WTC11 (cell line): ENCODE results near the gene SPHK2. TPM values are rescaled to one million over a fixed set of nuclear protein-coding genes. Genes with fewer than 3 reads are reported as not detected.

ENCODE experiments used
- ATAC-seq: fragments of 200-7000 bp; cut with Tn5 transposase; 2 replicates; pipeline ENCODE4 v1.10.0; 2021; ENCODE audit warnings: mild to moderate bottlenecking, moderate library complexity
- CTCF ChIA-PET: fragments of 300-600 bp; sonication (Branson Sonifier 250); formaldehyde crosslinking; loops from one replicate; lab custom pipeline; 2021; ENCODE audit warnings: antibody characterized with exemption; lab: Charles Lee
- POLR2A ChIA-PET: fragments of 350-600 bp; sonication (Branson Sonifier 250); formaldehyde crosslinking; loops from one replicate; lab custom pipeline; 2021; ENCODE audit warnings: antibody characterized with exemption; lab: Charles Lee
- DNase-seq: peaks from one replicate; pipeline ENCODE4 v3.0.0; 2021; ENCODE audit warnings: low spot score
- H3K27ac Mint-ChIP-seq: 2 replicates; pipeline ENCODE4 v1.8.0; 2021; ENCODE audit warnings: mixed read lengths
- H3K27me3 Mint-ChIP-seq: 2 replicates; pipeline ENCODE4 v1.8.0; 2021; ENCODE audit warnings: low read depth, mild to moderate bottlenecking, moderate library complexity, mixed read lengths
- H3K36me3 Mint-ChIP-seq: 2 replicates; pipeline ENCODE4 v1.8.0; 2021; ENCODE audit warnings: mixed read lengths
- H3K4me1 Mint-ChIP-seq: 2 replicates; pipeline ENCODE4 v1.8.0; 2022; ENCODE audit warnings: mixed read lengths
- H3K4me3 Mint-ChIP-seq: 2 replicates; pipeline ENCODE4 v1.8.0; 2021; ENCODE audit warnings: mild to moderate bottlenecking, moderate library complexity, mixed read lengths
- H3K9me3 Mint-ChIP-seq: 2 replicates; pipeline ENCODE4 v1.8.0; 2021; ENCODE audit warnings: mixed read lengths
- GTF2I ChIP-seq: fragments of 250-450 bp; sonication (Bioruptor Pico); conservative IDR thresholded peaks from 2 replicates; pipeline ENCODE4 v1.4.0; 2021; ENCODE audit warnings: mild to moderate bottlenecking
- PRRX2 ChIP-seq: fragments of 250-450 bp; sonication (Bioruptor Pico); IDR thresholded peaks from 2 replicates; pipeline ENCODE4 v1.8.0; 2021; ENCODE audit warnings: mild to moderate bottlenecking
- RELA ChIP-seq: sonication (generic); formaldehyde crosslinking; IDR thresholded peaks from 2 replicates; pipeline ENCODE4 v1.8.1; 2022; ENCODE audit warnings: missing genetic modification reagents, mild to moderate bottlenecking, borderline replicate concordance
- SP1 ChIP-seq: sonication (generic); formaldehyde crosslinking; conservative IDR thresholded peaks from 2 replicates; pipeline ENCODE4 v1.8.1; 2022; ENCODE audit warnings: missing genetic modification reagents
- TEAD1 ChIP-seq: sonication (generic); formaldehyde crosslinking; IDR thresholded peaks from 2 replicates; pipeline ENCODE4 v1.8.0; 2022; ENCODE audit warnings: mild to moderate bottlenecking, missing genetic modification reagents
- TEAD4 ChIP-seq: sonication (generic); formaldehyde crosslinking; IDR thresholded peaks from 2 replicates; pipeline ENCODE4 v1.8.0; 2022; ENCODE audit warnings: mild to moderate bottlenecking, missing genetic modification reagents
- ZNF121 ChIP-seq: sonication (generic); formaldehyde crosslinking; IDR thresholded peaks from 2 replicates; pipeline ENCODE4 v1.8.0; 2023; ENCODE audit warnings: missing genetic modification reagents
- ZNF423 ChIP-seq: fragments of 250-450 bp; sonication (Bioruptor Pico); IDR thresholded peaks from 2 replicates; pipeline ENCODE4 v2.1.2; 2022; ENCODE audit warnings: mild to moderate bottlenecking, moderate library complexity
- total RNA-seq: library from RNA; stranded (reverse); gene quantifications from 3 replicates; pipeline ENCODE4 v1.2.3, GENCODE V29; 2021
- TF ChIP-seq, protein P1 (sequence below): sonication (generic); formaldehyde crosslinking; IDR thresholded peaks from 2 replicates; pipeline ENCODE4 v1.8.0; 2022; ENCODE audit warnings: mild to moderate bottlenecking, missing genetic modification reagents
- TF ChIP-seq, protein P2 (sequence below): sonication (generic); formaldehyde crosslinking; conservative IDR thresholded peaks from 2 replicates; pipeline ENCODE4 v1.8.1; 2022; ENCODE audit warnings: mild to moderate bottlenecking, missing genetic modification reagents
- TF ChIP-seq, protein P3 (sequence below): fragments of 250-450 bp; sonication (Bioruptor Pico); conservative IDR thresholded peaks from 2 replicates; pipeline ENCODE4 v1.9.0; 2021; ENCODE audit warnings: mild to moderate bottlenecking
- TF ChIP-seq, protein P4 (sequence below): sonication (generic); formaldehyde crosslinking; IDR thresholded peaks from 2 replicates; pipeline ENCODE4 v1.8.1; 2022; ENCODE audit warnings: low read depth, missing genetic modification reagents, borderline replicate concordance
- TF ChIP-seq, protein P5 (sequence below): fragments of 200-600 bp; IDR thresholded peaks from 2 replicates; pipeline ENCODE4 v1.8.0; 2022; ENCODE audit warnings: antibody characterized with exemption
- TF ChIP-seq, protein P6 (sequence below): sonication (generic); formaldehyde crosslinking; IDR thresholded peaks from 2 replicates; pipeline ENCODE4 v1.8.1; 2023; ENCODE audit warnings: mild to moderate bottlenecking, moderate library complexity, missing genetic modification reagents
- TF ChIP-seq, protein P7 (sequence below): fragments of 250-450 bp; sonication (Bioruptor Pico); IDR thresholded peaks from 2 replicates; pipeline ENCODE4 v1.9.0; 2021; ENCODE audit warnings: moderate library complexity, mild to moderate bottlenecking, inconsistent platforms, borderline replicate concordance

The SPHK2 gene
- total RNA-seq, 1 experiment from 2014 or later: 64.6 TPM

DNA sequence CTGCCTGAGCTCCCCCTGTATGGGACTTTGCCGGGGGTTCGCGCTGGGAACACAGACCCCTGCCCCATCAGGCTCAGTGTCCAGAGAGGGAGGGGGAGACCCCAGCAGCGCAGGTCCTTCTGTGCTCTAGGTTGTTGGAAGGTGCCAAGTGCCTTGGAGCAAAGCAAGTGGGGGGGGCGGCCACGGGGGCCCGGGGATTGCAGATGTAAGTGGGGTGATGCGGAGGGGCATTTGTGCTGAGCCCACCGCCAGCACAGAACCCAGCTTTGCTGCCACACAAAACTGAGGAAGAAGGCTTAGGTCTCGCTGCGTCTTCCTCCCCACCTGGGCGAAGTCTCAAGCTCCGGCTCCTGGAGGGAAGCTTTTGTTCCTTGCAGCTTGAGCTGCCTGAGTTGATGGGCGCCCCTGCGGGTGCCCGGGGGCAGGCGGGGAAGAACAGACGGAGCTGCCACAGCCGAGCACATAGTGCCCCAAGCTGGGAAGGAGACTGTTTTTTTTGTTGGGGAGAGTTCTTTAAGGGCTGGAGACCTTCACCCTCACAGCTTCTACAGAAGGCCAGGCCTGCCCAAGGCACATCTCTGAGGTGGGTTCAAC, 55.0 kb downstream of the SPHK2 start:
- POLR2A ChIA-PET: interaction anchor here (0.7 to 2.2 kb wide), 2 partner anchors 22 to 29 kb away, joined by 3 to 14 read pairs; partner anchors contain the start of gene FUT2
- ATAC-seq: peak; percentile 11
- H3K9me3 Mint-ChIP-seq: peaks cover 6% of the 10 kb centered on the region; the same call in 1 of the 2 replicates
- H3K4me1 Mint-ChIP-seq: peaks cover 26% of the 10 kb centered on the region
- peak overlapping the region; percentile 37 for H3K4me3 Mint-ChIP-seq
- no peaks in the 10 kb centered on the region for H3K36me3 Mint-ChIP-seq
- peaks cover 17% of the 10 kb centered on the region for H3K27me3 Mint-ChIP-seq
- no peak overlapping the region for H3K27ac Mint-ChIP-seq
- CTCF ChIA-PET: interaction anchor here (0.6 to 4.0 kb wide), 22 partner anchors 13 to 325 kb away, joined by 3 to 56 read pairs (median 4); partner anchors contain the start of genes CA11 and FUT2
- DNase-seq: peak; percentile 27
- TF ChIP-seq ZNF423 (peak; percentile 98), SP1 (CRISPR knock-in tag) (no peak)
- TF ChIP-seq, protein P1, sequence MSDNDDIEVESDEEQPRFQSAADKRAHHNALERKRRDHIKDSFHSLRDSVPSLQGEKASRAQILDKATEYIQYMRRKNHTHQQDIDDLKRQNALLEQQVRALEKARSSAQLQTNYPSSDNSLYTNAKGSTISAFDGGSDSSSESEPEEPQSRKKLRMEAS: 0 out of 2 replicates have a peak, but pooled peaks have one; percentile 7
- TF ChIP-seq, protein P2, sequence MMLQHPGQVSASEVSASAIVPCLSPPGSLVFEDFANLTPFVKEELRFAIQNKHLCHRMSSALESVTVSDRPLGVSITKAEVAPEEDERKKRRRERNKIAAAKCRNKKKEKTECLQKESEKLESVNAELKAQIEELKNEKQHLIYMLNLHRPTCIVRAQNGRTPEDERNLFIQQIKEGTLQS (CRISPR knock-in tag): no peak

DNA sequence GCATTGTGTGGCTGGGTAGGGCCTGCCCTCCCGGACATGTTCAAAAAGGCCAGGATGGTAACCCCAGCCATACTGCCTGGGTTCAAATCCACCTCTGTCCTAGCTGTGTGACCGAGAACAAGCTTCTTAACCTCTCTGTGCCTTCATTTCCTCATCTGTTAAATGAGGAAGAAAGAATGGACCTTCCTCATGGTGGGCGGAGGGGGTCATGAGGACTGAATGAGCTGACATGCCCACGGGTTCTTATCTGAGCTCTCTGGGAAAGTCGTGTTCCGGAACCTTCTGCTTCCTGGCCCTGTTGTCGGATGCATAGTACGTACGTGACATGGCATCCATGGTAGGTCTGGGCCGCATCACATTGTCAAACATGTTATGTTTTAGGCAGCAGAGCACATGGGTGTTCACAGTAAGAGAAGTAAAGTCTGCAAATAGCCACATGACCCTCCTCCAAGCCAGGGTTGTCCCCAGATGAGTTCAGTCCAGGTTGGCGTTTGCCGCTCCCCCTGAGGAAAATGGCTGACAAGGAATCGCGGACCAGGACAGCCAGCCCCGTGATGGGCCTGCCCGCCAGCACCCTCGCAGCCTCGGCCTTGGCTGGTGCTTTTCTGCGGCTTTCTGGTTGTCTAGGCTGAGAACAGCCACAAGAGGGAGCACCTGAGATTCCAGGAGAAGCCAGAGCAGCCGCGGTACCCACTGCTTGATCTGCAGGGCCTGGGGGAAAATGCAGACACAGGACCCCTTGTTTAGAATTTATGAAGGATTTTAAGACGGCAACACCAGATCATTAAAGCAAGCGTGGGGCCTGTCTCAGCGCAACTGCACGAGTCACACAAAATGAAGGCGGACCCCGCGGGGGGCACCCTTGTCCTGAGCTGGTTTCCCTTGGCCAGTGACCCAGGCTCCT, 55.9 kb downstream of the SPHK2 start:
- H3K27ac Mint-ChIP-seq: no peak overlapping the region
- H3K27me3 Mint-ChIP-seq: peaks cover 17% of the 10 kb centered on the region
- ATAC-seq (peak; percentile 85), DNase-seq (peak; percentile 91)
- no peaks in the 10 kb centered on the region for H3K36me3 Mint-ChIP-seq
- ChIA-PET CTCF (interaction anchor here (0.6 to 4.0 kb wide), 37 partner anchors 8 to 186 kb away, joined by 3 to 56 read pairs (median 4); partner anchors contain the start of genes CA11, FUT2 and IZUMO1), POLR2A (interaction anchor here (0.7 to 2.2 kb wide), 4 partner anchors 21 to 45 kb away, joined by 3 to 14 read pairs (median 4); partner anchors contain the start of gene FUT2)
- peaks cover 26% of the 10 kb centered on the region for H3K4me1 Mint-ChIP-seq
- no peak overlapping the region; the same call in 1 of the 2 replicates for H3K4me3 Mint-ChIP-seq
- TF ChIP-seq, protein P3, sequence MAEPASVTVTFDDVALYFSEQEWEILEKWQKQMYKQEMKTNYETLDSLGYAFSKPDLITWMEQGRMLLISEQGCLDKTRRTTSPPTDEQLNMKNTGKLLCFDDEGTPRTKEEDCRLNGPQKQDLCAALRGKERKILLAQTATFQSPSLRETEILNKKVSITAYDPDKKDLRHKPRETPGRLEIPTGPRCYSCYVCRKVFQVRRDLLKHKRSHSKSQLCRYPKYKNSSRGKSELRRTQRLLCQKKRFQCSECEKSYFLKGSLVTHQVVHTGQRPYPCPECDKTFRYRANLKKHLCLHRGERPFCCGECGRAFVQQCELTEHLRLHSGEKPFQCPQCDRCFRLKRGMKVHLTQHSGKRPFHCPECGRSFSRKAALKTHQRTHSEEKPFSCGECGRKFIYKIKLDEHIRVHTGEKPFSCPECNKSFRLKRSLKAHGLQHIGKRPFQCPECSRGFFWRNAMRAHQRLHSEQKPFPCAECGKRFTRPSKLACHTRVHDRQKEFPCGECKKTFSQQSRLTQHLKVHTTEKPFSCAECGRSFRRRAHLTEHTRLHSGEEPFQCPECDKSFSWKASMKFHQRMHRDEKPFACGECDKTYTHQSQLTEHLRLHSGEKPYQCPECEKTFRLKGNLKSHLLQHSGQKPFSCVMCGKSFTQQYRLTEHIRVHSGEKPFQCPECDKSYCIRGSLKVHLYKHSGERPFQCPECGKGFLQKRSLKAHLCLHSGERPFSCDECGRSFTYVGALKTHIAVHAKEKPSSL (CRISPR knock-in tag): no peak
- TF ChIP-seq ZNF121 (peak; percentile 100), TEAD1 (peak; percentile 53; the same call in 1 of the 2 replicates), TEAD4 (CRISPR knock-in tag) (peak; percentile 53; the same call in 1 of the 2 replicates), SP1 (CRISPR knock-in tag) (0 out of 2 replicates have a peak, but pooled peaks have one; percentile 58), RELA (CRISPR knock-in tag) (no peak), PRRX2 (CRISPR knock-in tag) (no peak), GTF2I (no peak)
- TF ChIP-seq, protein P1: peak; percentile 24
- TF ChIP-seq, protein P4, sequence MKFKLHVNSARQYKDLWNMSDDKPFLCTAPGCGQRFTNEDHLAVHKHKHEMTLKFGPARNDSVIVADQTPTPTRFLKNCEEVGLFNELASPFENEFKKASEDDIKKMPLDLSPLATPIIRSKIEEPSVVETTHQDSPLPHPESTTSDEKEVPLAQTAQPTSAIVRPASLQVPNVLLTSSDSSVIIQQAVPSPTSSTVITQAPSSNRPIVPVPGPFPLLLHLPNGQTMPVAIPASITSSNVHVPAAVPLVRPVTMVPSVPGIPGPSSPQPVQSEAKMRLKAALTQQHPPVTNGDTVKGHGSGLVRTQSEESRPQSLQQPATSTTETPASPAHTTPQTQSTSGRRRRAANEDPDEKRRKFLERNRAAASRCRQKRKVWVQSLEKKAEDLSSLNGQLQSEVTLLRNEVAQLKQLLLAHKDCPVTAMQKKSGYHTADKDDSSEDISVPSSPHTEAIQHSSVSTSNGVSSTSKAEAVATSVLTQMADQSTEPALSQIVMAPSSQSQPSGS: no peak
- TF ChIP-seq, protein P5, sequence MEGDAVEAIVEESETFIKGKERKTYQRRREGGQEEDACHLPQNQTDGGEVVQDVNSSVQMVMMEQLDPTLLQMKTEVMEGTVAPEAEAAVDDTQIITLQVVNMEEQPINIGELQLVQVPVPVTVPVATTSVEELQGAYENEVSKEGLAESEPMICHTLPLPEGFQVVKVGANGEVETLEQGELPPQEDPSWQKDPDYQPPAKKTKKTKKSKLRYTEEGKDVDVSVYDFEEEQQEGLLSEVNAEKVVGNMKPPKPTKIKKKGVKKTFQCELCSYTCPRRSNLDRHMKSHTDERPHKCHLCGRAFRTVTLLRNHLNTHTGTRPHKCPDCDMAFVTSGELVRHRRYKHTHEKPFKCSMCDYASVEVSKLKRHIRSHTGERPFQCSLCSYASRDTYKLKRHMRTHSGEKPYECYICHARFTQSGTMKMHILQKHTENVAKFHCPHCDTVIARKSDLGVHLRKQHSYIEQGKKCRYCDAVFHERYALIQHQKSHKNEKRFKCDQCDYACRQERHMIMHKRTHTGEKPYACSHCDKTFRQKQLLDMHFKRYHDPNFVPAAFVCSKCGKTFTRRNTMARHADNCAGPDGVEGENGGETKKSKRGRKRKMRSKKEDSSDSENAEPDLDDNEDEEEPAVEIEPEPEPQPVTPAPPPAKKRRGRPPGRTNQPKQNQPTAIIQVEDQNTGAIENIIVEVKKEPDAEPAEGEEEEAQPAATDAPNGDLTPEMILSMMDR: peak; percentile 81
- TF ChIP-seq, protein P6, sequence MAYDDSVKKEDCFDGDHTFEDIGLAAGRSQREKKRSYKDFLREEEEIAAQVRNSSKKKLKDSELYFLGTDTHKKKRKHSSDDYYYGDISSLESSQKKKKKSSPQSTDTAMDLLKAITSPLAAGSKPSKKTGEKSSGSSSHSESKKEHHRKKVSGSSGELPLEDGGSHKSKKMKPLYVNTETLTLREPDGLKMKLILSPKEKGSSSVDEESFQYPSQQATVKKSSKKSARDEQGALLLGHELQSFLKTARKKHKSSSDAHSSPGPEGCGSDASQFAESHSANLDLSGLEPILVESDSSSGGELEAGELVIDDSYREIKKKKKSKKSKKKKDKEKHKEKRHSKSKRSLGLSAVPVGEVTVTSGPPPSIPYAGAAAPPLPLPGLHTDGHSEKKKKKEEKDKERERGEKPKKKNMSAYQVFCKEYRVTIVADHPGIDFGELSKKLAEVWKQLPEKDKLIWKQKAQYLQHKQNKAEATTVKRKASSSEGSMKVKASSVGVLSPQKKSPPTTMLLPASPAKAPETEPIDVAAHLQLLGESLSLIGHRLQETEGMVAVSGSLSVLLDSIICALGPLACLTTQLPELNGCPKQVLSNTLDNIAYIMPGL (CRISPR knock-in tag): peak; percentile 54; the same call in 1 of the 2 replicates
- TF ChIP-seq, protein P7, sequence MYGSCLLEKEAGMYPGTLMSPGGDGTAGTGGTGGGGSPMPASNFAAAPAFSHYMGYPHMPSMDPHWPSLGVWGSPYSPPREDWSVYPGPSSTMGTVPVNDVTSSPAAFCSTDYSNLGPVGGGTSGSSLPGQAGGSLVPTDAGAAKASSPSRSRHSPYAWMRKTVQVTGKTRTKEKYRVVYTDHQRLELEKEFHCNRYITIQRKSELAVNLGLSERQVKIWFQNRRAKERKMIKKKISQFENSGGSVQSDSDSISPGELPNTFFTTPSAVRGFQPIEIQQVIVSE: no peak
- H3K9me3 Mint-ChIP-seq: no peaks in the 10 kb centered on the region
